Measurements from ENCODE around the gene ZBTB7A. TPM values are rescaled to one million over a fixed set of nuclear protein-coding genes. Genes with fewer than 3 reads are reported as not detected.
"Not testable (repeated sequence)": the region's sequence is repeated elsewhere in the genome, so short reads cannot be mapped to it uniquely, and the experiment has no call there.

ZBTB7A gene
- total RNA-seq, 2 experiments from 2014 or later, result 46.6 TPM

GRCh38 chr19:4012092-4012974 lies 54.4 kb downstream of the ZBTB7A start:
- Mint-ChIP-seq H3K27ac (no peak overlapping the region), H3K4me1 (ENCODE audit: low read depth) (peaks cover 34% of the 10 kb centered on the region), H3K27me3 (no peaks in the 10 kb centered on the region), H3K4me3 (no peak overlapping the region), H3K36me3 (ENCODE audit: low read depth) (no peaks in the 10 kb centered on the region), H3K9me3 (no peaks in the 10 kb centered on the region)
- TF ChIP-seq CTCF (IDR thresholded peaks at IDR 0.05), result no peak
- ChIA-PET POLR2A (interaction anchor here (1.2 kb wide), 1 partner anchor 10 kb away, joined by 3 read pairs; no protein-coding TSS in a partner anchor), CTCF (interaction anchor here (1.2 kb wide), 1 partner anchor 128 kb away, joined by 3 read pairs; no protein-coding TSS in a partner anchor)
- intact Hi-C loops (cut with micrococcal nuclease), result no loop called here
- DNase-seq, result no peak
- no peak for ATAC-seq

- H3K9me3 Mint-ChIP-seq; H3K27ac Mint-ChIP-seq; H3K4me3 Mint-ChIP-seq; DNase-seq; intact Hi-C loops (cut with micrococcal nuclease); H3K27me3 Mint-ChIP-seq; H3K36me3 Mint-ChIP-seq (ENCODE audit: low read depth); ATAC-seq: not testable (repeated sequence)
- ChIA-PET POLR2A (interaction anchor here (1.2 to 1.7 kb wide), 2 partner anchors 11 to 219 kb away, joined by 3 read pairs; no protein-coding TSS in a partner anchor), CTCF (interaction anchor here (1.2 kb wide), 1 partner anchor 129 kb away, joined by 3 read pairs; no protein-coding TSS in a partner anchor)
- peaks cover 34% of the 10 kb centered on the region for H3K4me1 Mint-ChIP-seq (ENCODE audit: low read depth)
Measured at GRCh38 chr19:4011430-4011829, 55.3 kb downstream of the ZBTB7A start.

GRCh38 chr19:4010808-4011110 lies 55.9 kb downstream of the ZBTB7A start:
- POLR2A ChIA-PET, result interaction anchor here (1.7 kb wide), 1 partner anchor 220 kb away, joined by 3 read pairs; no protein-coding TSS in a partner anchor
- no peak for TF ChIP-seq CTCF (IDR thresholded peaks at IDR 0.05)
- no peak overlapping the region for H3K4me3 Mint-ChIP-seq
- H3K4me1 Mint-ChIP-seq (ENCODE audit: low read depth), result peaks cover 34% of the 10 kb centered on the region
- H3K36me3 Mint-ChIP-seq (ENCODE audit: low read depth), result no peaks in the 10 kb centered on the region
- CTCF ChIA-PET, result interaction anchor here (1.2 kb wide), 1 partner anchor 129 kb away, joined by 3 read pairs; no protein-coding TSS in a partner anchor
- ATAC-seq (no peak), DNase-seq (no peak)
- no peak overlapping the region for H3K27ac Mint-ChIP-seq
- H3K27me3 Mint-ChIP-seq, result no peaks in the 10 kb centered on the region
- no peaks in the 10 kb centered on the region for H3K9me3 Mint-ChIP-seq
- intact Hi-C loops (cut with micrococcal nuclease), result no loop called here

GRCh38 chr19:4009990-4010807 lies 56.5 kb downstream of the ZBTB7A start:
- intact Hi-C loops (cut with micrococcal nuclease), result no loop called here
- ATAC-seq (no peak), DNase-seq (no peak)
- no peak for TF ChIP-seq CTCF (IDR thresholded peaks at IDR 0.05)
- Mint-ChIP-seq H3K9me3 (no peaks in the 10 kb centered on the region), H3K27ac (no peak overlapping the region), H3K27me3 (no peaks in the 10 kb centered on the region), H3K4me1 (ENCODE audit: low read depth) (peaks cover 34% of the 10 kb centered on the region), H3K36me3 (ENCODE audit: low read depth) (no peaks in the 10 kb centered on the region), H3K4me3 (no peak overlapping the region)
- ChIA-PET POLR2A (interaction anchor here (1.0 to 1.9 kb wide), 3 partner anchors 22 to 220 kb away, joined by 3 to 5 read pairs (median 3); no protein-coding TSS in a partner anchor), CTCF (interaction anchor here (3.2 kb wide), 1 partner anchor 129 kb away, joined by 12 read pairs; no protein-coding TSS in a partner anchor)

GRCh38 chr19:4007836-4008539 lies 58.7 kb downstream of the ZBTB7A start:
- intact Hi-C loops (cut with micrococcal nuclease), result no loop called here
- H3K27me3 Mint-ChIP-seq, result no peaks in the 10 kb centered on the region
- no peaks in the 10 kb centered on the region for H3K9me3 Mint-ChIP-seq
- H3K4me3 Mint-ChIP-seq, result peak overlapping the region; percentile 81
- ChIA-PET CTCF (interaction anchor here (1.7 to 3.2 kb wide), 4 partner anchors 18 to 132 kb away, joined by 4 to 12 read pairs (median 10); partner anchors contain the start of gene EEF2), POLR2A (interaction anchor here (1.0 to 3.2 kb wide), 8 partner anchors 12 to 50 kb away, joined by 3 to 30 read pairs (median 4); partner anchors contain the start of gene EEF2)
- peak overlapping the region; percentile 75 for H3K27ac Mint-ChIP-seq
- peaks cover 34% of the 10 kb centered on the region for H3K4me1 Mint-ChIP-seq (ENCODE audit: low read depth)
- TF ChIP-seq CTCF (IDR thresholded peaks at IDR 0.05), result no peak
- no peaks in the 10 kb centered on the region for H3K36me3 Mint-ChIP-seq (ENCODE audit: low read depth)
- ATAC-seq (no peak), DNase-seq (peak; percentile 57)

All from activated CD8-positive, alpha-beta T cell treated with anti-CD3 and anti-CD28 coated beads for 36 hours (primary cell).